Activated CD8-positive, alpha-beta memory T cell treated with anti-CD3 and anti-CD28 coated beads for 48 hours (primary cell): Measurements from ENCODE around the gene LDLRAD3.
"Not testable (repeated sequence)": the region's sequence is repeated elsewhere in the genome, so short reads cannot be mapped to it uniquely, and the experiment has no call there.

Experiments
- DNase-seq, 3 experiments: peaks; one replicate each; pipeline ENCODE4 v3.0.0-alpha.2; 2020; ENCODE audit warnings: low read depth in 2 of 3, low spot score in 2 of 3

Gene LDLRAD3, protein sequence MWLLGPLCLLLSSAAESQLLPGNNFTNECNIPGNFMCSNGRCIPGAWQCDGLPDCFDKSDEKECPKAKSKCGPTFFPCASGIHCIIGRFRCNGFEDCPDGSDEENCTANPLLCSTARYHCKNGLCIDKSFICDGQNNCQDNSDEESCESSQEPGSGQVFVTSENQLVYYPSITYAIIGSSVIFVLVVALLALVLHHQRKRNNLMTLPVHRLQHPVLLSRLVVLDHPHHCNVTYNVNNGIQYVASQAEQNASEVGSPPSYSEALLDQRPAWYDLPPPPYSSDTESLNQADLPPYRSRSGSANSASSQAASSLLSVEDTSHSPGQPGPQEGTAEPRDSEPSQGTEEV

DNA sequence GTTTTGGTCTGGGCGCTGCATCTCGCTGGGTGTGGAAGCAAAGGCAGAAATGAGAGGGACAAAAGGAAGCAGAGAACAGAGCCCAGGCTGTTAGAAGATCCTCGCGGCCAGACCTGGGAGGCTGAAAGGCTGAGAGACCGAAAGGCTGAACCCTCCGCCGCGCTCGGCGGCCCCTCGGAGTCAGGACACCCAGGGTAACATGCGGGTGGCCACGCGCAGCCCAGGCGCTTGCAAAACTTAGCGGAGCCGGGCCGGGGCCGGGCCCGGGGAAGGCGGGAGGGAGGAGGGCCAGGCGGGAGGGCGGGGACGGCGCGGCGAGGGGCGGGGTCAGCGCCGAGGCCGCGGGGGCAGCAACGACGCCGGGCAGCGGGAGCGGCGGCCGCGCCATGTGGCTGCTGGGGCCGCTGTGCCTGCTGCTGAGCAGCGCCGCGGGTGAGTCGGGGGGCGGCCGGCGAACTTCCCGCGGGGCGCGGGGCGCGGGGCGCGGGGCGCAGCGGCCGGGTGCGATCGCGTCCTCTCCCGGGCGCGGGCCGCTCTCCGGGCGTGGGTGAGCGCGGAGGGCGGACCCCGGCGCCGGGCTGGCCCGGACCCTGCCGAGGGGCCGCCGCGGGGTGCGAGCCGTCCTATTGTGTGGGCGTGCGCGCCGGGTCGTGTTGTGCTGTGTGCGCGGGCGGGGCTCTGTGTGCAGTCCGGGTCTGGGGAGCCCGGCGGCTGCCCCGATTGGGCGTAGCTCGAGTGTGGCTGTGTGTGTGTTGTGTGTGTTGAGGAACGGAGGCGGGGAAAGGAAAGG is at the start of gene LDLRAD3:
Gene LDLRAD3, plus strand, starts transcription at position 350 of the 790 bp plus-strand sequence. Its CDS starts 37 bp downstream, at position 387.
- peak; percentile 6 to 17 (median 7) for DNase-seq

DNA sequence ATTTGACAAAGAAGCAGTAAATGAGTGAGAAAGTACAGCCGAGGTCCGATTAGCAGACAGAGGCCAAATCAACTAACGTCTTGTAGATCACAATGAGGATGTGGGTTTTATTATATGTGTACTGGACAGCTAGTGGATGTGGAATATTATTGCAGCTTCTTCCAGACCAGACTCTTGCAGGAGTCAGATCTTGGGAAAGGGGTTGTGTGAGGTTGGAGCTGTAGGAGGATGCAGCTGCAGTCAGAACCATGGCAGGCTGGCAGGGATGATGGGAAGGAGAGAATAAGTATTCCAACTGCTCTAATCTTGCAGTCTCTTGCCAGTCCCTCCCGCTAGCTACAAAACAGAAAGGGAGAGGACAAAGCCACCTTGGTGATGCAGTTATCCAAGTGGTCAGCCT is 46.8 kb upstream of the LDLRAD3 start:
- no peak for DNase-seq

DNA sequence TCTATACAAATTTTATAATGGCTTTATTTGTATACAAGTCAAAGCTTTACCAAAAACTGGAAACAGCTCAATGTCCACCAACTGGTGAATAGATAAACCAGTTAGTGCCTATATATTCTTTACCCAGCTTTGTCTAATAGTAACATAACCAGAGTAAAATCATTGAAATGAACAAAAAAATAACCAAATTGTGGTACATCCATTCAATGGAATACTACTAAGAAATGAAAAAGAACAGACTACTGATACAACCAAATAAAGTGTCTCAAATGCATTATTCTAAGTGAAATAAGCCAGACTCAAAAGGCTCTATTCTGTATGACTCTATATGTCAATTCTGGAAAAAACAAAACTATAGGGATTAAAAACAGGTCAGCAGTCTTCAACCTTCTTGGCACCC is 40.9 kb upstream of the LDLRAD3 start:
- DNase-seq = no peak

DNA sequence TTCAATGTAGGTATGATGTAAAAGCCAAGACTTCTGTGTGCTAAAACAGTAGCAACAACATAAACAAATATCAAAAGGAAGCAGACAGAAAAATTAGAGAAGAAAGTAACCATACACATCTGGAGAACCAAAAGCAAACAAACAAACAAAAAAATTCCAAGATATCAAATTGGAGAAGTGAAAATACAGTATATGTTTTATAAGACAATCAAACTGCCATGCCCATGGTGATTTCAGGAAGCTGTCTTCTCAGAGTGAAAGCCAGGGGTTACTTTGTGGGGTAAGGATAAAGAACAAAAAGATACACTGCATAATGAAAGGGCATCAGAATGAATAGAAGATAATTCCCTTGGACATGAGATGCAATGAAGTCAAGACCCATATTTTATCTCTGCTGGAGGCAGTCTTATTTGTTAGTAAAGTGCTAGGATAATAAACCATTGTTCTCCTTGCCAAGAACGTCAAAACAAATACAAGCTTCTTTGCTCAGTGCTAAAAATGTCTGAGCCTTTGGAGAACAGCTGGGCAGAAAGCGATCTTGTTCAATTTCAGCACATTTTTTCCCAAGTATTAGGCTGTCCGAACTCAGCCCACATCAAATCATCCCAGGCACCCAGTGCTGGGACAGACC is 38.1 kb upstream of the LDLRAD3 start:
- no peak for DNase-seq

DNA sequence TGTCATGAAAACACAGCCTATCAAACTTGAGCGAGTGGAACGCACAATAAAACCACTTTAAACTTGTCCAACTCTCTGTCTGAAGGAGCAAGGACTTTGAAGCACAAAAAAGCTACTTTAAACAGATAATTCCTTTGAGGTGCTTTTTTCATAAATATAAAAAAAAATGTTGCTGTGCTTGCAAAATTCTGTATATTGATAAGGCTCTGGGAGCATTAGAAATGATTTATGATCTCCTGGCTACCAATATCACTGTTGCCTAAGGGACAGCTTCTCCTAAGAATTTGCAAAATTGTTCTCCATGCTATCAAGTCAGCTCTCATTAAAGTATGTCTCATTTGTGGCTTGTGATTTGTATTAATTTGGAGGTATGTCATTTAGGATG is 37.6 kb upstream of the LDLRAD3 start:
- DNase-seq = no peak

DNA sequence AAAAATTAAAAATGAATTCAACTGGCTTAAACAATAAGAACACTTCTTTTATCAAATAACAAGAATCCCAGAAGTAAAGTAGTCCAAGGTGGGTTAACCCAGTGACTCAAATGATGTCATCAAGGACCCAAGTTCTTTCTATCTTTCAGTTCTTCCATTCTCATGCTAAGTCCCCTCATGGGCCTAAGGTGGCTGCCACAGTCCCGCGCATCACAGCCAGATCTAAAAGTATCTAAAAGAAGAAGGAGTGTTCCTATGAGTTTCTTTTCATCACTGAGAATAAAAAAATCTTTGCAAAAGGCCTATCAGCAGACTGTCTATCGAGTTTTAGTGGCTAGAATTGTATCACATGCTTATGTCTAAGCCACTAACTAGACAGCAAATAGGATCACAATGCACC is 37.2 kb upstream of the LDLRAD3 start:
- no peak for DNase-seq

DNA sequence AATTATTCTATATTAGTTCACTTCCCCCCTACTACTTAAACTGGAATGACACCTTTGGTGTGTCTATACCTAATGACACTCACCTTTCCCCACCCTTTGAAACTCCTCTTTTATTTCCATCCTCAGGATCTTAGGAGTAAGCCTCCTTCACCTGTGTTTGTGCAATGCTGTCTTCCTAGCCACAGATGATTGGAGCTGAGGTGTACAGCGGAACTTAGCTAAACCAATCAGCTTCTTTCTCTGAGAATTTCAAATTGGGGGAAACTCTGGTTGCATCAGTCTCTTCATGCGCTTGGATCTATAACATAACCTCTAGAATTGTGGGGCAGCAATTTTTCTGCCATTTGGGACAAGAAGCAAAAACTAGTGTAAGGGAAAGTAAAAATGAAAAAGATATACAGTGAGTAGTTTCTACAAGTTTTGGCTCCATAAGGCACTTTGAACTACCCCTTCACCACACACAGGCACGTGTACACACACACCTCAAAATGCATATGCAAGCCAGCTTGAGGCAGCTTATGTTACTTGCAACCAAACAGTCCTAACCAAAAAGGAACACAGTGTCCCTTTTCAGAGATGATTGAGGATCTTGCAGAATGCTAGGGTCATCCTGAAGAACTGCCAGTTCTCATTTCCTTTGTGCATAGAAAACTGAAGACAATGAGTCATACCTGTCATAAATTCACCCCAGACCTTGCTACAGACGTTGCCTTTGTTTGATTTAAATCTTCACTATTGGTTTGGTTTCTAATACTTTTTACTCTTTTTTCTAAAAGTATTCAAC is 36.0 kb upstream of the LDLRAD3 start:
- DNase-seq = no peak

DNA sequence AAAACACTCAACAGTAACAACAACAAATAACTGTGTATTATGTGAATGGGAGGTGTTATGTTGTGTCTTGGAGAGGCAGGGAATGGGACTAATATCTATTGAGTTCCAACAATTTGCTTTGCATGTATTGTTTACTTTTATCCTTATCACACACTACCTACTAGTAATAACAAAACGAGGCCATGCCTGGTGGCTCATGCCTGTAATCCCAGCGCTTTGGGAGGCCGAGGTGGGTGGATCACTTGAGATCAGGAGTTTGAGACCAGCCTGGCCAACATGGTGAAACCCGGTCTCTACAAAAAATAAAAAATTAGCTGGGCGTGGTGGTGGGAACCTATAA is 35.5 kb upstream of the LDLRAD3 start:
- DNase-seq = not testable (repeated sequence)

DNA sequence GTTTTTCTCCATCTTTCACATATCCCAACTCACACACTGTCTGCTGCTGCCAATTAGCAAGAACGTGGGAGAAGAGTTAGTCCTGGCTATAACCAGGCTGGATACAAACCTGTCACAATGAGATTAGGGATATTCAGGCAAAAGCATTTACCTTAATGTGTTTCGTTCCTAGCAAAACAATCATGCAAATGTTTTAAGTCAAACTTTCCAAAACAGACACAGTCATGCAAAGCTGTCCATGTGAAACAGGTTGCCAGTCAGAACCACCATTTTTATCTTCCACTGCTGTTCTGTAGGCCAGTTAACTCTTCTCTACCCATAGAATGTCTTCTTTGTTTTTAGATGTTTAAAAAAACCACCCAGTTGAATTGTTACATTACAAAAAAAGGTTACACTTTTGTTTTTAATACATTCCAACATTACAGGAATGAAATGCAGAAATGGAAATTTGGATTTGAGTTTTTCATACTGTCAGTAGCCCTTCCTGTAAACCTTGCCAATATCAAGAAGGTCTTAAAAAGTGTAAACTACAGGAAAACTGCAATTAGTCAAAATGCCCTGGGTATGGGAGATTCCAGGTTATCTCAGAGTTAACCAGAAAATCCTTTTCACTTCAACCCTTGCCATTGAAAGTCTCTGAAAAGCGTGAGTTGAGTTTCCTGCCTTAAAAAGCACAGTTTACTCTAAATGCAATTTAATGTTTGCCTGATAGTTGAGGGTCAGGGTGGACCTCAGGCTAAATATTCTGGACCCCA is 34.2 kb upstream of the LDLRAD3 start:
- no peak for DNase-seq

DNA sequence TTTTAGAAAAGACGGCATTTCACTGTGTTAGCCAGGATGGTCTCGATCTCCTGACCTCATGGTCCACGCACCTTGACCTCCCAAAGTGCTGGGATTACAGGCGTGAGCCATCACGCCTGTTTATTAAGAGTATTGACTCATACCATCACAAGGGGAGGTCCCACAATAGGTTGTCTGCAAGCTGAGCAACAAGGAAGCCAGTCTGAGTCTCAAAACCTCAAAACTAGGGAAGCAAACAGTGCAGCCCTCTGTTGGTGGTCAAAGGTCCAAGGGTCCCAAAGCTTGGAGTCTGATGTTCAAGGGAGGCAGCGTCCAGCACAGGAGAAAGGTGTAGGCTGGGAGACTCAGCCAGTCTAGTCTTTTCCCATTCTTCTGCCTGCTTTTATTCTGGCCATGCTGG is 32.8 kb upstream of the LDLRAD3 start:
- DNase-seq = no peak

DNA sequence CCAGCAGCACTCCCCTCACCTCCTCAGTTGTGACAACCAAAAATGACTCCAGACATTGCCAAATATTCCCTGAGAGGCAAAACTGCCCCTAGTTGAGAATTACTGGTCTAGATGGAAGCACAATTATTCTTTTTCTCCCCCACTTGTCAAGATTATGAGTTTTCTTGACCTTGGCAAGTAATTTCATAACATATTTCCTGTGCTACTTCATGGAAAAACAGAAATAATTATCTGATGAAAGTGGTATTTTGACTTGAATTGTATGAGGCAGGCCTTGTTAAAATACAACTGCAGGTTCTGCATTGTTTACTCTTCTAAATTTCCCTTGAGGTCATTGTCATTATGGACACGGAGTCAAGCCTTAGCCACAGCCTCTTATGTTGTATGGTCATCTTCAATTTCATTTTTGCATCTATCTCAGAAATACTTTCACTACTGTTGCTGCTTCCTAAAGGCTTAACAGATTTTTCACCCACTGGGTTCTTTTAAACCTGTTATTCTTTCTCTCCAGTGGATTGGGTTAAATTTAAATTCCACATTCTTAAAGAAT is 32.2 kb upstream of the LDLRAD3 start:
- DNase-seq = no peak

DNA sequence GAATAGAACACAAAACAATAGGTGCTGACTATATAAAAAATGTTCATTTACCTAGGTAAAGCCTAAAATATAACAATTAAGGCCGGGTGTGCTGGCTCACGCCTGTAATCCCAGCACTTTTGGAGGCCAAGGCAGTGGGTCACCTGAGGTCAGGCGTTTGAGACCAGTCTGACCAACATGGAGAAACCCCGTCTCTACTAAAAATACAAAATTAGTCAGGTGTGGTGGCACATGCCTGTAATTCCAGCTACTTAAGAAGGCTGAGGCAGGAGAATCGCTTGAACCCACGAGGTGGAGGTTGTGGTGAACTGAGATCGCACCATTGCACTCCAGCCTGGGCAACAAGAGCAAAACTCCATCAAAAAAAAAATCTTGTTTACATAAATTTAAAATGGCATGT is 31.4 kb upstream of the LDLRAD3 start:
- not testable (repeated sequence) for DNase-seq

DNA sequence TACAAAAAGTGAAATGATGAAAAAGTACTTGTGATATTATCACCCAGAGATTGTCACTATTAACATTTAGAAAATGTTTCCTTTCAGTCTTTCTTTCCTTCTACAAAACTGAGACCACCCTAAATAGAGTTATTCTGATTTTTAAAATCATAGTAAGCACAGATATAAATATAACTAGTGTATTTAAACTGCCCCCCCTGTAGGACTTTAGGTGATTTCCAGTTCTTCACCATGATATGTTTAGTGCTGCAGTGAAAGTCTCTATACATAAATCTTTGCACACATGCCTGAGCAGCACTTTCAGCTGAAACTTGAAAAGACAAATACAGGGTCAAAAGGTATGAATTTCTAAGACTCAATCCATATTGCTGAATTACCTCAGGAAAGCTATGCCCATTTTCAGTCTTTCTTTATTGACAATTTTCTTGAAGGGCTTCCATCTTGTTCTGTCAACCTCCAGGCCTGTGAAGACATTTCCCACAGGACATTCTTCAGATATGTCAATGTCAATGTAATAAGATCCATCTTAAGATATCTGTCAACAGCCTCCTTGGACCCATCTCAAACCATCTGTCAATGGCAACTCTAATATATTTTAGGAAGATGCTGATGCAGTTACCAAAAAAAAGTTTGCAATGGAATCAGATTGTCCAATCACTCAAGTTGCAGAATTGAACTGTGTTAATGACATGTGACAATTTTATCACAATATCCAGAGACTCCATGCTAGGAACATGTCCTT is 30.8 kb upstream of the LDLRAD3 start:
- DNase-seq = no peak

DNA sequence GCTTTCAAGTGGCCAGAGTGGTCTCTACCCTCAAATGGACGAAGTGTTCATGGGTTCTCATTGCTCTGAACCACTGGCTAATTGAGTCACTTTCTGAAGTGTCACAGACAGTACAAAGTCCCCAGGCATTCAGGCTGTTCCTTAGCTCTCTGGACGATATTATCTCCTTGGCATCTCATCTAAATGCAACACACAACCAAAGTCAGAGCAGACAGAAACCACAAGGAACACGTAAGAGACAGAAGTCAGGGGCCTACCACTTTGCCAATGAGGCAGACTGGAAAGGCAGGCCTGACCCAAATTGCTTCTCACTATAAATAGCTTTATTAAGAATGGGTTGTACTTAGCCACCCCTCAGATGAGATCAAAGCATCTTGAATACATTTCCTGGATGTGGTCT is 29.0 kb upstream of the LDLRAD3 start:
- no peak for DNase-seq

DNA sequence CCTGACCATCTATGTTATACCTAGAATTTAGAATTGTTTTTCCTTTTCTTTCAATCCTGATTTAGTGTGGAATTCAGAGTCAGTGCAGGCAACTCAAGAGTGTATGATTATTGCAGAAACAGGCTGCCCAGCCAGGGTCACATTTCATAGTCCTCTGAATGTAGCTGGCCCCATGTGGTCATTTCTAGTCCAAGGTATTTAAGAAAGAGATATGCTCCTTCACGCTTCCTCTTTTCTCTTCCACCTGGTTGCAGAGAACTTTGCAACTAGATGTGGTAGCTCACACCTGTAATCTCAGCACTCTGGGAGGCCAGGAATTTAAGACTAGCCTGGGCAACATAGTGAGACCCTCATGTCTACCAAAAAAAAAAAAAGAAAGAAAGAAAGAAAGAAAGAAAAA is 27.6 kb upstream of the LDLRAD3 start:
- DNase-seq = no peak

DNA sequence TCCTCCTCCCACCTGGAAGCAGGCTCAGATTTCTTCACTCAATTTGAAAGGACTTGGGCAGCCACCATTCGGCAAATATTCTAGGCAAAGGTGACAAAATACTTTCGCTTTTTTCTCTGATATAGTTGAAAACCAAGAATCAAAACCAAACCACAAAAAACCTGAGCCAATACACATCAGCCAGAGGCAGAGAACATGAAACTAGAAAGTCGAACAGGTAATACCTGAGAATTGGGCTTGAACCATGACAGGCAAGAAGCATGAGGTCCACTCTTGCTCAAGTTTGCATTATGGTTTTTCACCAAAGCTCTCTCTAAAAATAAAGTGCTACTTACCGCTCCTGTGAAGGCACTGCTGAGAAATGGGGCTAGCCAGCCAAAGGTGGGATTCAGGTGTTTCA is 26.2 kb upstream of the LDLRAD3 start:
- no peak for DNase-seq

DNA sequence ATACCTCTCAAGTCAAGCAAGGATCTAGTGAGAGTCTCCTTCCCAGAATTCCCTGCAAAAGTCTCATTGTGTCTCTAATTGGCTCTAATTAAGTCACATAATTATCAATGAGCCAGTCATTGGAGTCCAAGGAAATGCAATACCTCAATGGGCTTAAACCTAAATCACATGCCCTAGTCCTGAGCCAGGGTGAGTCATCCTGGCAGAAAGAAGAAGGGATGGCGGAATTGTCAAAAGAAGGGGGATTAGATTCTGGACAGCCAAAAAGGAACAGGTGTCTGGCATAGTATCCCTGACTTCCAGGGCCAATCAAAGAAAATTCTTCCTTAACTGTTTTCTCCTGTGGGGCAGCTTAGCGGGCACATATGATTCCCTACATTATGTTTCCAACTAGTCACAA is 25.1 kb upstream of the LDLRAD3 start:
- DNase-seq = no peak

DNA sequence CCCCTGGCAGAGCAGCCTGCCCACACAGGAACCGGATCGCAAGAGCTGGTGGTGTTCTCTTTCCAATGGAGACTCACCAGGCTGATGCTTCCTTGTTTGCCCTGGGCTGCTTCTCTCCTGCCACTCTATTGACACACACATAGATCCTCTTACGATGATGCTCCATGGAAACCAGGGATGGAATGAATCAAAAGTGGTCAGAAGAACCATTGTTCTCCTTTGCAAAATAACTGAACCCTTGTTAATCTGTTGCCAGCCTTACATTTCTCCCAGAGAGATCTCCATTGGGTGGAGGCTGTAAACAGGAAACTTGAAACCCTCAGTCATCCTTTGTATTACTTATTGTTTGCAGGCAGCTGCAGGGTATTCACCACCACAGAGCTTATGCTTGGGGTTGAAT is 24.6 kb upstream of the LDLRAD3 start:
- DNase-seq = no peak

DNA sequence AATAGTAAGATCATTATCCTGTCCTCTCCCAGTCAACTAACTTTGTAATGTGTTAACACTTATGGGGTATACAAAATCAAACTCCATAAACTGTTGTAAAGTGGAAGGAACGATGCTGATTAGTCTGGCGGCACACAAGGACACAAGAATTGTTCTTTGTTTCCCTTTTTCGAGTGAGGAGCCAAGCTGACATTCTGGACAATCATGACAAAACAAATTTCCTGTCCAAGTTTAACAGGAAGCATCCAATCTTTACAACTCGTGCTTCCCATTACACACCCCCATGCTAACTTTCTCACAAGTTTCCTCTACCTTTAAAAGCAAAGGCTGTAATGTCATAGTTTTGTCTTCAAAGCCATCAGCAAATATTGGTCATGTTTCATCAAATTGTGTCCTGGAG is 20.4 kb upstream of the LDLRAD3 start:
- no peak for DNase-seq

DNA sequence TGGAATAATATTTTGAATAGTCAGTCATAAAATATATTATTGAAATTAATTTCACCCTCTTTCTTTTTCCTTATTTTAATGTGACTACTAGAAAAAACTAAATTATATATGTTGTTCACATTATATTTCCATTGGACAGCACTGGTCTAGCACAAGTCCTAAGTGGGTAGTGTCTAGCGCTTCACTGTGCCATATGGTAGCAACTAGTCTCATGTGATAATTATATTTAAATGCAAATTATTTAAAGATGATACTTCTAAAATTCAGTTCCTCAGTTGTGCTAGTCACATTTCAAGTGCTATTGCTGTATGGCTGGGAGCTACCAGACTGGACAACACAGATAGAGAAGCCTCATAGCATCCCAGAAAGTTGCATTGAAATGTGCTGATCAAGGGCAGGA is 19.1 kb upstream of the LDLRAD3 start:
- no peak for DNase-seq
